Activated naive CD4-positive, alpha-beta T cell treated with anti-CD3 and anti-CD28 coated beads, Interleukin-2, amount 10 ng/mL, durations not matched to agents 7 days and 5 days (primary cell): ENCODE data around the gene TBX20.
"Not testable (repeated sequence)": the region's sequence is repeated elsewhere in the genome, so short reads cannot be mapped to it uniquely, and the experiment has no call there.

ENCODE experiments used
- CTCF ChIA-PET: fragments of 350-600 bp; sonication (Branson Sonifier 250); formaldehyde crosslinking; loops from one replicate; lab custom pipeline; 2021; ENCODE audit warnings: antibody characterized with exemption; lab: Charles Lee
- DNase-seq: peaks from one replicate; pipeline ENCODE4 v3.0.0-alpha.2; 2020
- H3K27ac Mint-ChIP-seq: one replicate; pipeline ENCODE4 v1.8.0; 2021; ENCODE audit warnings: mild to moderate bottlenecking, moderate library complexity, mixed read lengths
- H3K27me3 Mint-ChIP-seq: one replicate; pipeline ENCODE4 v1.8.0; 2021; ENCODE audit warnings: mild to moderate bottlenecking, mixed read lengths
- H3K36me3 Mint-ChIP-seq: one replicate; pipeline ENCODE4 v1.8.0; 2021; ENCODE audit warnings: mixed read lengths
- H3K4me1 Mint-ChIP-seq: one replicate; pipeline ENCODE4 v1.8.0; 2021; ENCODE audit warnings: mixed read lengths
- H3K4me3 Mint-ChIP-seq: one replicate; pipeline ENCODE4 v1.8.0; 2021; ENCODE audit warnings: mild to moderate bottlenecking, moderate library complexity, mixed read lengths
- H3K9me3 Mint-ChIP-seq: one replicate; pipeline ENCODE4 v1.8.0; 2021; ENCODE audit warnings: mixed read lengths

Gene TBX20

DNA sequence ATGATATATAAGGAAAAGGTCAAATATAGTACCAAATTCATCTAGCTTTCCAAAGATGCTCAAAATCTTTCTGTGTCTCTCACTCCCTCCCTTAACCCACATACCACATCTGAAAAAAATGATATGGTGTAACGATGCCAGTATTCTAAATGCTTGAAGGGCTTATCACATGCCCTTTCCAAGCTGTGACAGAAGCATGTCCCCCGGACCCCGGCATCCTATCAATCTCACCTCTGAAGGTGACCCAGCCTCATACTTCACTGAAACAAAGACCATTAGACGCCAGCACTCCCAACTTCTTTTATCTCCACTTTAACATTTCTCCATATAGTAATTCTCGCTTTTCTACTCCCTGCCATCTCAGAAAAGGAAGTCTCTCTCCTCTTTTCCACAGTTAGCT lies 68.9 kb downstream of the TBX20 start:
- H3K36me3 Mint-ChIP-seq, H3K27ac Mint-ChIP-seq, H3K9me3 Mint-ChIP-seq, CTCF ChIA-PET, H3K4me3 Mint-ChIP-seq, DNase-seq: not testable (repeated sequence)
- H3K4me1 Mint-ChIP-seq = peaks cover 14% of the 10 kb centered on the region
- peaks cover 37% of the 10 kb centered on the region for H3K27me3 Mint-ChIP-seq

DNA sequence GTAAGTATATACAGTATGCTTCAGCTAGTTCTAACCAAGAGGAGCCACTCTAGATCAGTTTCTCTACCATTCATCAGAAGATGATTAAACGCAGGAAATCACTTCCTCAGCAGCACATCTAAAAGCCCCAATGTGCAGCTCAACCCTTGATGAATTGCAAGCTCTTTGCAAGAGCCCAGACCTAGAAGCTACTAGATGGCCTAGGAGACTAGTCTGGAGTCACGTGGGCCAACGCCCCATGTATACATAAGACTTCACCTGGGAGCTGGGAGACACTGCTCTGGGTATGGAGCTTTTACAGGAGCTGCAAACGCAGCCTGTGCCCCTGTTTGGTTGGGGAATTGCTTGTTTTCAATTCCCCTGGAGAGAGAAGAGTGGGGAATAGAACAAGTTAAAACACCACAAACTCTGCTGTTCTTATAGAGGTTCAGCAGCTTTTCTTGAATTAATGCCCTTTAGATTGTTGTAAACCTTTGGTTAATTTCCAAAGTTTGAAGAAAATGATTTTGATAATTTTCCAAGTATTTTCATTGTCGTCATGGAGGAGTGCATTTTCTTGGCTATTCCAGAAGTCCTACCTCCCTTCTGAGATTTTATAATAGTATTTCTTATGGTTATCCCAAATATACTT lies 69.9 kb downstream of the TBX20 start:
- H3K4me3 Mint-ChIP-seq, H3K36me3 Mint-ChIP-seq, DNase-seq, H3K9me3 Mint-ChIP-seq, H3K27ac Mint-ChIP-seq: not testable (repeated sequence)
- H3K4me1 Mint-ChIP-seq = peaks cover 14% of the 10 kb centered on the region
- H3K27me3 Mint-ChIP-seq = peaks cover 37% of the 10 kb centered on the region
- CTCF ChIA-PET = interaction anchor here (0.7 kb wide), 1 partner anchor 125 kb away, joined by 3 read pairs; no protein-coding TSS in a partner anchor

DNA sequence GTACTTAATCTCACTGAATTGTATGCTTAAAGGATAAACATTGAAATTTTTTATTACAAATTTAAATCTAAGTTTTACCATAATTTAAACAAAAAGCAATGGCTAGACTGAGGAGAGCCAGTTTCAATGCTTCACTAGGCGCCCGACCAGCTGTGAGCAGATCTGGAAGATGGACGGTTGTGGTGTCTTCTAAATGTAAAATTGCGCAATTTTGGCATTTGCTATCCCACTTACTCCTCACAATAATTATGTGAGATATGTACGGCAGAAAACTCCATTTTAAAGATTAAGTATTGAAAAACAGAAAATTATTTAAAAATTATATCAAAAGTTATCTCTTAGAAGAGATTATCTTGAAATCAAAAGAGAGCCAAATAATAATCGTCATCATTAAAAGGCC lies 73.2 kb downstream of the TBX20 start:
- H3K4me3 Mint-ChIP-seq, H3K27ac Mint-ChIP-seq, H3K4me1 Mint-ChIP-seq, H3K36me3 Mint-ChIP-seq, H3K9me3 Mint-ChIP-seq, DNase-seq, CTCF ChIA-PET: not testable (repeated sequence)
- peaks cover 22% of the 10 kb centered on the region for H3K27me3 Mint-ChIP-seq

DNA sequence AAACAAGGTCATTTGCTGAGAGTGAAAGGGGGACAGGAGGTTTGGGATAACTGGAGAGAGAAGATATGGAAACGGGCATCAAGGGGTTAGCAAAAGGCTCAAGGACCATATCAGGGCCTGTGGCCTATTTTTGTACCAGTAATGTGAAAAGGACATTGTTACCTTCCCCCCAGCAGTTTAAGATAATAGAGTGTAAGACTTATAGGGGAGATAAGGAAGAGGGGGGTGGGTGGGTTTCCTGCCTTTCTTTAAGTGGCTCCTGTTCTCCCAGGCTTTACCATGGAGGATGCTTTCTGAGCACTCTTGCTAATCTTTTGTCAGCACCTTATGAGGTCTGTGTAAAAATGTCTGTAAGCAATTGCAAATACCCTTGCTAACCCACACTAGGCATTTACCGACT lies 80.7 kb downstream of the TBX20 start:
- H3K4me3 Mint-ChIP-seq = not testable (repeated sequence)

DNA sequence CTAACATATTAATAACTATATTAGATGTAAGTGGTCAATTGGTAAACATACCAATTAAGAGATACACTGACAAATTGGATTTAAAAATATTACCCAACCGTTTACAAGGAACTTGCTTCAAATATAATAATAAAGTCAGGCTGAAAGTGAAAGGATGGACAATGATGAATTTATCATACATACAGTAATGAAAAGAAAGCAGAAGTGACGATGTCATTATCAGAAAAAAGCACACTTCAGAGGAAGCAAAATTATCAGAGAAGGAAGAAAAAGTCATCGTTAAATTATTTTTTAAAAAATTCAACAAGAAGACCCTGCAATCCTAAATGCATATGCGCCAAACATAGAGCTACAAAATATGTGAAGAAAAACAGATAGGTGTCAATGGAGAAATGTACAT lies 81.8 kb downstream of the TBX20 start:
- H3K27ac Mint-ChIP-seq, H3K4me3 Mint-ChIP-seq, H3K36me3 Mint-ChIP-seq, H3K9me3 Mint-ChIP-seq, DNase-seq, H3K4me1 Mint-ChIP-seq, CTCF ChIA-PET, H3K27me3 Mint-ChIP-seq: not testable (repeated sequence)

More for the DNA sequence above, 80.7 kb downstream of the TBX20 start:
- H3K4me1 Mint-ChIP-seq, H3K36me3 Mint-ChIP-seq, DNase-seq, CTCF ChIA-PET, H3K9me3 Mint-ChIP-seq, H3K27me3 Mint-ChIP-seq, H3K27ac Mint-ChIP-seq: not testable (repeated sequence)

DNA sequence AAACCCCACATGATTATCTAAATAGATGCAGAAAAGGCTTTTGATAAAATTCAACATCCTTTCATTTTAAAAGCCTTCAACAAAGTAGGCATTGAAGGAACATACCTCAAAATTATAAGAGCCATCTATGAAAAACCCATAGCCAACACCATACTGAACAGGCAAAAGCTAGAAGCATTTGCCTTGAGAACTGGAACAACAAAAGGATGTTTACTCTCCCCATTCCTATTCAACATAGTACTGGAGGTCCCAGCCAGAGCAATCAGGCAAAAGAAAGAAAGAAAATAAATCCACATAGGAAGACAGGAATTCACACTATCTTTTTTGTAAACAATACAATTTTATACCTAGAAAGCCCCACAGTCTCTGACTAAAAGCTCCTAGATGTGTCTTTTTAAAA lies 86.2 kb downstream of the TBX20 start:
- not testable (repeated sequence) for H3K9me3 Mint-ChIP-seq, H3K4me1 Mint-ChIP-seq

DNA sequence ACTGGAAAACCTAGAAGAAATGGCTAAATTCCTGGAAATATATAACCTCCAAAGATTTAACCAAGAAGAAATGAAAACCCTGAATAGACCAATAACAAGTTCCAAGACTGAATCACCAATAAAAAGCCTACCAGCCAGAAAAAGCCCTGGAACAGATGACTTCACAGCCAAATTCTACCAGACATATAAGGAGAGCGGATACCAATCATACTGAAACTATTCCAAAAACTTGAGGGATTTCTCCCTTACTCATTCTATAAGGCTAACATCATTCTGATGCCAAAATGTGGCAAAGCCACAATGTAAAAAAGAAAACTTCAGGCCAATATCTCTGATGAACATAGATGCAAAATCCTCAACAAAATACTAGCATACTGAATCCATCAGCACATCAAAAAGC lies 86.7 kb downstream of the TBX20 start:
- CTCF ChIA-PET, H3K27ac Mint-ChIP-seq, H3K27me3 Mint-ChIP-seq, H3K36me3 Mint-ChIP-seq, H3K9me3 Mint-ChIP-seq, H3K4me3 Mint-ChIP-seq, DNase-seq, H3K4me1 Mint-ChIP-seq: not testable (repeated sequence)

More for the DNA sequence above, 86.2 kb downstream of the TBX20 start:
- H3K4me3 Mint-ChIP-seq, H3K27ac Mint-ChIP-seq, CTCF ChIA-PET, DNase-seq, H3K36me3 Mint-ChIP-seq, H3K27me3 Mint-ChIP-seq: not testable (repeated sequence)

DNA sequence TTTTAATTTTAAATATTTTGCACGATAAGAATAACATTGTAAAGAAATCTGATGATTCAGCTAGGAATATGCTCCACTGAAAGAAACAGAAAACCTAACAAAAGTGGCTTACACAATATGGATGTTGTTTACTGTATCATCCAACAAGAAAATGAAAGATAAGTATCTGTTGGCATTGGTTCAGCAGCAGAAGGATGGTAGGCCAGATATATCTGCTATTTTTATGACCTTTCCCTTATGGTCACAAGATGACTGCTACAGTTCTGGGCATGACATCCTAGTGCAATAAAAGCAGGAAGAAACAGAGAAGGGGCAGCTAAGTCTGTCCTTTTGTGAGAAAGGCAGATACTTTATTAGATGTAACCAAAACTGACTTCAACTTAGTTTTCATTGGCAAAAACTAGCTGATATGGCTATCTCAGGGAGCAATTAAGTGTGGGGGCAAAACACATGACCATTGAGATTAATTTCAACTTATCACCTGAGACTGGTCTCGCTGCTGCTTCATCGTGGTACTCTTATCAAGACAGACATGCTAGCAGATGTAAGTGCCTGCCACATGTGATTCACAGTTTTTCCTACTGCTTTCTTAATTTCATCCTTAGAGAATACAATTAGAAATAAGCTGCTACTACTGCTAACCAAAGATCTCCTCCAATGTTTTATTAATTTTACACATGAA lies 92.7 kb downstream of the TBX20 start:
- H3K27me3 Mint-ChIP-seq, H3K9me3 Mint-ChIP-seq, H3K36me3 Mint-ChIP-seq, H3K4me3 Mint-ChIP-seq, CTCF ChIA-PET, DNase-seq, H3K4me1 Mint-ChIP-seq, H3K27ac Mint-ChIP-seq: not testable (repeated sequence)
